ENCODE results near the gene GPR146.
A peak's percentile ranks its signal among the peaks of the same experiment; 100 is the strongest.

Gene GPR146

DNA sequence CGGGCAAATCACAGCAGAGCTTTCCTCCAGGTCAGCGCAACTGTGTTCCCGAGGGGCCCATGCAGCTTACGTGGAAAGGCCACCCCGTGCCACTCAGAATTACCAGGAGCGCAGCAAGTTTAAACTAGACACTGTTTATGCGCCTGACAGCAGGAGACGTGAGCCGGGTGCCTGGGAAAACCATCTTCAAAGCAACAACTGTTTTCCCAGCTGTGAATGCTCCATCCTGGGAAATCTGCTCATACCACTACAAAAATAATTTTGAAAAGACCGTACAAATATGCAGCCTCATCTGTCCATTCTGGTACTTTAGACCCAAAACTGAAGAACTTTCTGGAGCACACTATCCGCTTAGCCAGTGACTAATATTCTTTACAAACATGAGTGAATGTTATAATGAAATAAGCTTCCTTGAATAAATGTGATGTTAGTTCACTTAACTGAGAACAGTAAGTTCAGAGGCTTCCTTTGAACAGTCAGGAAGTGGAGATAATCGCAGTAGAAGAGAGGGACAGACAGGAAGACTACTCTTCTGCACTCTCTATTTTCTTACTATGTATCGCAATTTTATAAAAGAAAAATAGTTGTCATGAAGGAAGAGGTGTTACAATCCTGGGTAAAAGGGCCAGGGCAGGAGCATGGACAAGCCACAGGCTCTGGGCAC is 60.3 kb downstream of the GPR146 start:
- H3K27ac Mint-ChIP-seq: peak overlapping the region; percentile 18 to 69 (median 48)
- TF ChIP-seq, protein P1, sequence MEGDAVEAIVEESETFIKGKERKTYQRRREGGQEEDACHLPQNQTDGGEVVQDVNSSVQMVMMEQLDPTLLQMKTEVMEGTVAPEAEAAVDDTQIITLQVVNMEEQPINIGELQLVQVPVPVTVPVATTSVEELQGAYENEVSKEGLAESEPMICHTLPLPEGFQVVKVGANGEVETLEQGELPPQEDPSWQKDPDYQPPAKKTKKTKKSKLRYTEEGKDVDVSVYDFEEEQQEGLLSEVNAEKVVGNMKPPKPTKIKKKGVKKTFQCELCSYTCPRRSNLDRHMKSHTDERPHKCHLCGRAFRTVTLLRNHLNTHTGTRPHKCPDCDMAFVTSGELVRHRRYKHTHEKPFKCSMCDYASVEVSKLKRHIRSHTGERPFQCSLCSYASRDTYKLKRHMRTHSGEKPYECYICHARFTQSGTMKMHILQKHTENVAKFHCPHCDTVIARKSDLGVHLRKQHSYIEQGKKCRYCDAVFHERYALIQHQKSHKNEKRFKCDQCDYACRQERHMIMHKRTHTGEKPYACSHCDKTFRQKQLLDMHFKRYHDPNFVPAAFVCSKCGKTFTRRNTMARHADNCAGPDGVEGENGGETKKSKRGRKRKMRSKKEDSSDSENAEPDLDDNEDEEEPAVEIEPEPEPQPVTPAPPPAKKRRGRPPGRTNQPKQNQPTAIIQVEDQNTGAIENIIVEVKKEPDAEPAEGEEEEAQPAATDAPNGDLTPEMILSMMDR (IDR thresholded peaks at IDR 0.05; ENCODE audit: unreplicated experiment in 3 of 3): no peak
- H3K4me1 Mint-ChIP-seq: peaks cover 54% of the 10 kb centered on the region
- H3K9me3 Mint-ChIP-seq: no peaks in the 10 kb centered on the region
- peaks cover 8% of the 10 kb centered on the region for H3K27me3 Mint-ChIP-seq (ENCODE audit: low read depth)
- no peak overlapping the region for H3K4me3 Mint-ChIP-seq
- no peaks in the 10 kb centered on the region for H3K36me3 Mint-ChIP-seq (ENCODE audit: low read depth)

DNA sequence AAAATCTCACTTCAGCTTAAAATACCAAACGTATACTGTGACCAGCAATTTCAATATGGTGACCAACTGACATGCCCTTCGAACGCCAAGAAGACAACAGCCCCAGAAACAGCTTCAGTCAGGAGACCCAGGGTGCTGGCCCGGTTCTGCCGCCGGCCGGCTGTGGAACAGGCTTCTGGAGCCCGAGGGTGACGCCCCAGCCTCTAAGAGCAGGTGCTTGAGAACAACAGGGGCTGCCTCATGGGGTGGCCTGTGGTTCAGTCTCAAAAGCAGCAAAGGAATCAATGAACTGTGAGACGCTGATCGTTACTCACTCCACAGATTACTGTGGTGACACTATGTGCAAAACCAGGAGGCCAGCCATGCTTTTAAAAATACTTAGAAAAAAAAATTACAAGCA is 60.8 kb downstream of the GPR146 start:
- Mint-ChIP-seq H3K36me3 (ENCODE audit: low read depth) (no peaks in the 10 kb centered on the region), H3K27me3 (ENCODE audit: low read depth) (peaks cover 8% of the 10 kb centered on the region), H3K4me3 (no peak overlapping the region), H3K9me3 (no peaks in the 10 kb centered on the region), H3K4me1 (peaks cover 54% of the 10 kb centered on the region), H3K27ac (peak overlapping the region; percentile 18 to 69 (median 48))
- TF ChIP-seq, protein P1 (IDR thresholded peaks at IDR 0.05; ENCODE audit: unreplicated experiment in 3 of 3): no peak

DNA sequence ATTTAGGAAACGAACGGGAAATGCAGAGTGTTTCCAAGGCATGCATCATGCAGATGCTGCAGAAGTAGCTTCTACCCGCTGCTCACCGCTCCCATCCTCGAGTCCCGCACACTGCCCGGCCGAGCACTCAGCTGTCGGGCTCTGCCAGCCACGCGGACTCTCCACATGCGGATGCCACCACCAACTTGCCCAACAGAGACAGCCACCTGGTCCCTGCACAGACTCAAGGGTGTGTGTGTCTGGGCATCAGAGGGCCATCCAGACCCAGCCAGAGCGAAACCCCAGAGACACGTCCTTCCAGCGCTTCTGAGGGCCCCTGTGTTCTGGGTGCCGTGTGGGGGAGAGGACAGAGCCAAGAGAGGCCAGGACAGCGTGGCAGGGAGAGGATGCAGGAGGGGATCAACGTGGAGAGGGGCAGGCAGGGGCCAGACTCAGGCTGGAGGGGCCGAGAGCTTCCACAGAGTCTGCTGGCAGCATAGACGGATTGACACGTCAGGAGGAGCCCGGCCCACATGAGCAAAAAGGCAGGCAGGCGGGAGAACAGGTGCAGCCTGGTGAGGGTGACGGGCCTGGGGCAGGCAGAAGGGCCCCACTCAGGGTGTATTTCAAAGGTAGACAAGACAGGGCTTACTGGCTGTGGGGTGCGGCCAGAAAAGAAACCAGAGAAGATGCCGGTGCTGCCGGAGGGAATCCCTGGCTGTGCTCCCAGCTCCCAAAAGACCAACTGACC is 61.9 kb downstream of the GPR146 start:
- peak overlapping the region; percentile 6 to 50 (median 11) for H3K27ac Mint-ChIP-seq
- H3K36me3 Mint-ChIP-seq (ENCODE audit: low read depth): no peaks in the 10 kb centered on the region
- H3K9me3 Mint-ChIP-seq: no peaks in the 10 kb centered on the region
- H3K4me3 Mint-ChIP-seq: no peak overlapping the region
- peaks cover 8% of the 10 kb centered on the region for H3K27me3 Mint-ChIP-seq (ENCODE audit: low read depth)
- TF ChIP-seq, protein P1 (IDR thresholded peaks at IDR 0.05; ENCODE audit: unreplicated experiment in 3 of 3): no peak
- peaks cover 51% of the 10 kb centered on the region for H3K4me1 Mint-ChIP-seq

GRCh38 chr7:1106793-1107421 is 62.6 kb downstream of the GPR146 start:
- TF ChIP-seq, protein P1 (IDR thresholded peaks at IDR 0.05; ENCODE audit: unreplicated experiment in 3 of 3): no peak
- Mint-ChIP-seq H3K27me3 (ENCODE audit: low read depth) (peaks cover 8% of the 10 kb centered on the region), H3K4me3 (no peak overlapping the region), H3K27ac (peak overlapping the region; percentile 6 to 50 (median 18)), H3K4me1 (peaks cover 46% of the 10 kb centered on the region), H3K36me3 (ENCODE audit: low read depth) (no peaks in the 10 kb centered on the region), H3K9me3 (no peaks in the 10 kb centered on the region)

DNA sequence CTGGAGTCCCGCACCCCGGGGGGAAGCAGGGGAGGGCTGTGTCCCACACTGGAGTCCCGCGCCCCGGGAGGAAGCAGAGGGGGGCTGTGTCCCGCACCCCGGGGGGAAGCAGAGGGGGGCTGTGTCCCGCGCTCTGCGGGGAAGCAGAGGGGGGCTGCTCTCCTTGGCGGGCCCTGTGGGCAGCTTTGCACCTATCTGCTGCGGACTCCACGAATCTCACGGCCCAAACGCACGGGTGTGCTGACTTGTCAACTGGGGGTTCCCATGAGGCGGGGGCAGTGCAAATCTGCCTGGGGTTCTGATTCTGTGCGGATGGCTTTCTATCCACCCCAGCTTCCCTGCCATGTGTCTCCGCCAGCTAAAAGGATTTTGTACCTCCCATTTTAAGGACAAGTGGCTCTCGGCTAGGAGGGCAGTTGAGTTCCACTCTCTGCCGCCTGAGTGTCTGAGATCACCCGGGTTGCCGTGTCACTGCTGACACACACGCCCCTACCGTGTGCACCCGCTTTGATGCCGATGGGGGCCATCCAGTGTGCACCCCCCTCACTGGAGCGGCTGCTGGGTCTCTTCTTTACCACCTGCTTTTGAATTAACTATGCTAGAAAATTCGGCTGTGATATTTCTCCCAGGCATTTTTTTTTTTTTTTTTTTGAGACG is 64.0 kb downstream of the GPR146 start:
- TF ChIP-seq, protein P1 (IDR thresholded peaks at IDR 0.05; ENCODE audit: unreplicated experiment in 3 of 3): no peak
- Mint-ChIP-seq H3K27me3 (ENCODE audit: low read depth) (peaks cover 4% of the 10 kb centered on the region), H3K9me3 (no peaks in the 10 kb centered on the region), H3K4me3 (no peak overlapping the region), H3K36me3 (ENCODE audit: low read depth) (no peaks in the 10 kb centered on the region), H3K4me1 (peaks cover 39% of the 10 kb centered on the region), H3K27ac (no peak overlapping the region)
